Measurements from ENCODE around the gene STAG1. TPM values are rescaled to one million over a fixed set of nuclear protein-coding genes. Genes with fewer than 3 reads are reported as not detected.

The STAG1 gene
- total RNA-seq, 2 experiments from 2014 or later, result 41.2 to 44.8 TPM

- no peak overlapping the region for H3K27ac Mint-ChIP-seq
- H3K4me1 Mint-ChIP-seq, result no peaks in the 10 kb centered on the region
Observed at GRCh38 chr3:136473716-136474326, 278.4 kb downstream of the STAG1 start.

DNA sequence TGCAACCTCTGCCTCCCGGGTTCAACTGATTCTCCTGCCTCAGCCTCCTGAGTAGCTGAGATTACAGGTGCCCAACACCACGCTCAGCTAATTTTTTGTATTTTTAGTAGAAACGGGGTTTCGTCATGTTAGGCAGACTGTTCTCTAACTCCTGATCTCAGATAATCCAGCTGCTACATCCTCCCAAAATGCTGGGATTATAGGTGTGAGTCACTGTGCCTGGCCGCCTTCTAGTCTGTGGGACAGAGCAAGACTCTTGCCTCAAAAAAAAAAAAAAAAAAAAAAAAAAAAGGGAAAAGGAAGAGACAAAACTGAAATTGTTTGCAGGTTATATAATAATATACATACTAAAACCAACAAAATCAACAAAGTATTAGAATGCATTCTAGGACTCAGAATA, 286.9 kb downstream of the STAG1 start:
- H3K27ac Mint-ChIP-seq, result no peak overlapping the region
- H3K9me3 Mint-ChIP-seq (ENCODE audit: low read depth), result peaks cover 3% of the 10 kb centered on the region
- no peaks in the 10 kb centered on the region for H3K4me1 Mint-ChIP-seq
- DNase-seq (no peak), ATAC-seq (no peak)
- H3K27me3 Mint-ChIP-seq, result no peaks in the 10 kb centered on the region
- no peak overlapping the region for H3K4me3 Mint-ChIP-seq
- peaks cover 49% of the 10 kb centered on the region for H3K36me3 Mint-ChIP-seq
- CTCF ChIA-PET, result interaction anchor here (0.9 kb wide), 1 partner anchor 9 kb away, joined by 4 read pairs; no protein-coding TSS in a partner anchor

More at GRCh38 chr3:136473716-136474326, 278.4 kb downstream of the STAG1 start:
- Mint-ChIP-seq H3K4me3 (no peak overlapping the region), H3K9me3 (ENCODE audit: low read depth) (no peaks in the 10 kb centered on the region), H3K36me3 (peaks cover 44% of the 10 kb centered on the region), H3K27me3 (no peaks in the 10 kb centered on the region)
- DNase-seq (no peak), ATAC-seq (no peak)
- CTCF ChIA-PET, result interaction anchor here (0.7 kb wide), 1 partner anchor 45 kb away, joined by 3 read pairs; no protein-coding TSS in a partner anchor

- DNase-seq, result no peak
- ATAC-seq, result no peak
- no peak overlapping the region for H3K4me3 Mint-ChIP-seq
- CTCF ChIA-PET, result no interaction called here
- H3K4me1 Mint-ChIP-seq, result no peaks in the 10 kb centered on the region
- no peaks in the 10 kb centered on the region for H3K27me3 Mint-ChIP-seq
- H3K27ac Mint-ChIP-seq, result no peak overlapping the region
- peaks cover 49% of the 10 kb centered on the region for H3K36me3 Mint-ChIP-seq
- peaks cover 3% of the 10 kb centered on the region for H3K9me3 Mint-ChIP-seq (ENCODE audit: low read depth)
Observed at GRCh38 chr3:136464502-136464901, 287.7 kb downstream of the STAG1 start.

GRCh38 chr3:136463170-136463569, 289.0 kb downstream of the STAG1 start:
- Mint-ChIP-seq H3K4me1 (no peaks in the 10 kb centered on the region), H3K9me3 (ENCODE audit: low read depth) (peaks cover 3% of the 10 kb centered on the region), H3K27me3 (no peaks in the 10 kb centered on the region), H3K27ac (no peak overlapping the region), H3K4me3 (no peak overlapping the region), H3K36me3 (peaks cover 57% of the 10 kb centered on the region)
- CTCF ChIA-PET, result no interaction called here
- no peak for DNase-seq
- ATAC-seq, result no peak

DNA sequence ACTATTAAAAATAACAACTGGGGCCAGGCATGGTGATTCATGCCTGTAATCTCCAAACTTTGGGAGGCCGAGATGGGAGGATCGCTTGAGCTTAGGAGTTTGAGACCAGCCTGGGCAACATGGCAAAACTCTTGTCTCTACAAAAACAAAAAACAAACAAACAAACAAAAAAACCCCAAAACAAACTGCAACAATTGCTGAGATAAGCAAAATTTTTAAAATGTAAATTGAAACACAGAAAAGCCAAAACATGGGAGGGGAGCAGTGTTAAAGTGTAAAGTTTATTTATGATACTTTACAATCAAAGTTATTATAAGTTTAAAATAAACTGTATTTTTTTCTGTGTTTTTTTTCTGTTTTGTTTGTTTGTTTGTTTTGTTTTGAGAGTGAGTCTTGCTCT, 294.4 kb downstream of the STAG1 start:
- H3K4me3 Mint-ChIP-seq, result no peak overlapping the region
- no peaks in the 10 kb centered on the region for H3K4me1 Mint-ChIP-seq
- DNase-seq, result no peak
- peaks cover 19% of the 10 kb centered on the region for H3K9me3 Mint-ChIP-seq (ENCODE audit: low read depth)
- peaks cover 67% of the 10 kb centered on the region for H3K36me3 Mint-ChIP-seq
- no peak overlapping the region for H3K27ac Mint-ChIP-seq
- CTCF ChIA-PET, result no interaction called here
- ATAC-seq, result no peak
- no peaks in the 10 kb centered on the region for H3K27me3 Mint-ChIP-seq

DNA sequence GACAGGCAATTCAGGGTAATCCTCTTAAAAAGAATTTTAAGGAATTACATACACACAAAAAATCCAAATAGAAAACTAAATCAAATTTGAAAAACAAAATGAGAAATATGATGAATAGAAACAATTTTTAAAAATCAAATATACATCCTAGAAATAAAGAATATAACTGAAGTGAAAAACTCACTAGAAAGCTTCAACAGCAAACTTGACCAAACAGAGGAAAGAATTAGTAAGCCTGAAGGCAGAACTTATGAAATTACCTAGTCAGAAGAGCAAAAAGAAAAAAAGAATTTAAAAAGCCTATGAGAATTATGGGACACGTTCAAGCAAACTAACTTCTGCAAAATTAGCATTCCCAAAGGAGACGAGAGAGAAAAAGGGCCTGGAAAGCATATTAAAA, 296.0 kb downstream of the STAG1 start:
- DNase-seq, result no peak
- peaks cover 58% of the 10 kb centered on the region for H3K36me3 Mint-ChIP-seq
- no peaks in the 10 kb centered on the region for H3K27me3 Mint-ChIP-seq
- no peak overlapping the region for H3K4me3 Mint-ChIP-seq
- no peaks in the 10 kb centered on the region for H3K4me1 Mint-ChIP-seq
- H3K9me3 Mint-ChIP-seq (ENCODE audit: low read depth), result peaks cover 19% of the 10 kb centered on the region
- no peak overlapping the region for H3K27ac Mint-ChIP-seq
- CTCF ChIA-PET, result no interaction called here
- no peak for ATAC-seq

GRCh38 chr3:136444581-136444980, 307.6 kb downstream of the STAG1 start:
- no peaks in the 10 kb centered on the region for H3K27me3 Mint-ChIP-seq
- no peaks in the 10 kb centered on the region for H3K9me3 Mint-ChIP-seq (ENCODE audit: low read depth)
- H3K4me1 Mint-ChIP-seq, result no peaks in the 10 kb centered on the region
- CTCF ChIA-PET, result interaction anchor here (1.1 kb wide), 1 partner anchor 9 kb away, joined by 3 read pairs; no protein-coding TSS in a partner anchor
- H3K4me3 Mint-ChIP-seq, result no peak overlapping the region
- H3K36me3 Mint-ChIP-seq, result peaks cover 25% of the 10 kb centered on the region
- DNase-seq, result no peak
- H3K27ac Mint-ChIP-seq, result no peak overlapping the region
- no peak for ATAC-seq

DNA sequence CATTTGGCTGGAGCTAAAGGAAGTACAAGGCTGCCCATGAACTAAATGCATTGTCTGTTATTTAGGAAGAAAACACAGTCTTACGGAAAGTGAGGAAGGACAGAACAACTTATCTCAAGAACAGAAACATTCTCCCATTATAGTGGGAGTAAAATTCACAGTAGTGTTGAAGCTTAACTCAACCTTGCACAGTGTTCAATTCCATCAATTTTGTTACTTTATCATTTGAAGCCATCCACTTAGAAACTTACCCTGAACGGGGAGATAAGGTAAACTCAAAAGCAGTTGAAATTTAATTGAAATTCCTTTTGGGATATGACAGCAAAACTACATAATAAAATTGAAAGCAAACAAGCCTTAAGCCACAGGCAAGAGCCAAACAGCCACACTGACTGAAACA, 315.1 kb downstream of the STAG1 start:
- Mint-ChIP-seq H3K27me3 (no peaks in the 10 kb centered on the region), H3K27ac (no peak overlapping the region), H3K4me1 (no peaks in the 10 kb centered on the region), H3K9me3 (ENCODE audit: low read depth) (no peaks in the 10 kb centered on the region), H3K4me3 (no peak overlapping the region), H3K36me3 (peaks cover 15% of the 10 kb centered on the region)
- ATAC-seq (no peak), DNase-seq (no peak)
- CTCF ChIA-PET, result interaction anchor here (1.5 kb wide), 1 partner anchor 315 kb away, joined by 7 read pairs; the partner anchor contains the start of gene STAG1

DNA sequence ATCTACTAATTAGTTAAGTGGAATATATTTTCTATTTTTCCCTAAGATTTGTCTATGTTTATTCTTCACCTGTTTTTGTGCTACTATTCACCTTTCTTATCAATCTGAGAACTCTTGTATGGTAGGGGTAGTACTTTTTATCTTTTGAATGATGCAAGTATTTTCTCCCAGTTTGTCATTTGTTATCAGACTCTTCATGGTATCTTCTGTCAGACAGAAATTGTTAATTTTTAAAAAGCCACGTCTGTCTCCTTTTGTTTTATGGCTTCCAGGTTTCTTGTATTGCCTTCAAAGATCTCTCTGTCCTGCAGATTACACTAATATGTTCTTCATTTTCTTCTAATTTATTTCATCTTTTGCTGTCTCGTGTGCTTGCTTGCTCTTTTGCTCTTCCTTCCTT, 317.7 kb downstream of the STAG1 start:
- H3K36me3 Mint-ChIP-seq, result peaks cover 14% of the 10 kb centered on the region
- CTCF ChIA-PET, result no interaction called here
- H3K27me3 Mint-ChIP-seq, result no peaks in the 10 kb centered on the region
- ATAC-seq (no peak), DNase-seq (no peak)
- no peak overlapping the region for H3K27ac Mint-ChIP-seq
- H3K4me3 Mint-ChIP-seq, result no peak overlapping the region
- no peaks in the 10 kb centered on the region for H3K9me3 Mint-ChIP-seq (ENCODE audit: low read depth)
- H3K4me1 Mint-ChIP-seq, result no peaks in the 10 kb centered on the region

- Mint-ChIP-seq H3K27ac (no peak overlapping the region), H3K36me3 (peaks cover 19% of the 10 kb centered on the region), H3K4me3 (no peak overlapping the region), H3K9me3 (ENCODE audit: low read depth) (peaks cover 3% of the 10 kb centered on the region), H3K4me1 (no peaks in the 10 kb centered on the region), H3K27me3 (no peaks in the 10 kb centered on the region)
- no peak for DNase-seq
- CTCF ChIA-PET, result no interaction called here
- no peak for ATAC-seq
Observed at GRCh38 chr3:136432685-136433084, 319.5 kb downstream of the STAG1 start.

- H3K4me3 Mint-ChIP-seq, result no peak overlapping the region
- no peaks in the 10 kb centered on the region for H3K27me3 Mint-ChIP-seq
- peaks cover 24% of the 10 kb centered on the region for H3K36me3 Mint-ChIP-seq
- DNase-seq, result no peak
- H3K27ac Mint-ChIP-seq, result no peak overlapping the region
- ATAC-seq, result no peak
- peaks cover 3% of the 10 kb centered on the region for H3K9me3 Mint-ChIP-seq (ENCODE audit: low read depth)
- H3K4me1 Mint-ChIP-seq, result no peaks in the 10 kb centered on the region
- CTCF ChIA-PET, result interaction anchor here (0.6 to 1.0 kb wide), 2 partner anchors 45 to 324 kb away, joined by 3 read pairs; partner anchors contain the start of gene STAG1
Observed at GRCh38 chr3:136428167-136428566, 324.0 kb downstream of the STAG1 start.

DNA sequence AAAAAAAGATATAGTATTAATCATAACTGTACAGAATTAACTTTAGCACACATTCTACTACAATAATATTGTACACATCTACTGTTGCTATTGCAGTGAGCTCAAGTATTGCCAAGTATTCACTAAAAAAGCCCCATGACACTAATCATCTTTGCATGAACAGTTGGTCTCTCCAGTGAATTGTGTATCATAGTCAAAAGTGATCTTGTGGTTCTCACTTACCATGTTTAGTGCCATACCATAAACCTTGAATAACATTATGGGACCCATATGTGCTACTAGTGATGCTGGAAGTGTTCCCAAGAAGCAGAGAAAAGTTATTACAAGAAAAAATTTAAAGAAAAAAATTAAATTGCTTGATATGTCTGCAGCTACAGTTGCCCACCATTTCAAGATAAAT, 324.9 kb downstream of the STAG1 start:
- H3K27me3 Mint-ChIP-seq, result no peaks in the 10 kb centered on the region
- no peak overlapping the region for H3K4me3 Mint-ChIP-seq
- CTCF ChIA-PET, result interaction anchor here (1.0 kb wide), 1 partner anchor 325 kb away, joined by 3 read pairs; the partner anchor contains the start of gene STAG1
- ATAC-seq (no peak), DNase-seq (no peak)
- peaks cover 23% of the 10 kb centered on the region for H3K36me3 Mint-ChIP-seq
- no peak overlapping the region for H3K27ac Mint-ChIP-seq
- H3K9me3 Mint-ChIP-seq (ENCODE audit: low read depth), result peaks cover 3% of the 10 kb centered on the region
- H3K4me1 Mint-ChIP-seq, result no peaks in the 10 kb centered on the region

DNA sequence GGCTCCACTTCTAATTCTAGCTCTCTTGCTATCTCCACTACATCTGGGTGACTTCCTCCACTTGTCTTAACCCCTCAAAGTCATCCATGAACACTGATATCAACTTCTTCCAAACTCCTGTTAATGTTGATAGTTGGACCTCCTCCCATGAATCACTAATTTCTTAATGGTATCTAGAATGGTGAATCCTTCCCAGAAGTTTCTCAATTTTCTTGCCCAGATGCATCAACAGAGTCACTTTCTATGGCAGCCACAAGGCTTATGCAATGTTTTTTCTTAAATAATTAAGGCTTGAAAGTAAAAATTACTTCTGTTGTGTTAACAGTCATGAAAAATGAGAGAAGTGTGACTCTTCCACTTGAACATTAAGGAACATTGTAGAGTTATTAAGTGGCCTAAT, 337.7 kb downstream of the STAG1 start:
- CTCF ChIA-PET, result no interaction called here
- Mint-ChIP-seq H3K4me3 (no peak overlapping the region), H3K9me3 (ENCODE audit: low read depth) (no peaks in the 10 kb centered on the region), H3K36me3 (peaks cover 16% of the 10 kb centered on the region), H3K27me3 (no peaks in the 10 kb centered on the region), H3K4me1 (no peaks in the 10 kb centered on the region), H3K27ac (no peak overlapping the region)
- DNase-seq (no peak), ATAC-seq (no peak)

DNA sequence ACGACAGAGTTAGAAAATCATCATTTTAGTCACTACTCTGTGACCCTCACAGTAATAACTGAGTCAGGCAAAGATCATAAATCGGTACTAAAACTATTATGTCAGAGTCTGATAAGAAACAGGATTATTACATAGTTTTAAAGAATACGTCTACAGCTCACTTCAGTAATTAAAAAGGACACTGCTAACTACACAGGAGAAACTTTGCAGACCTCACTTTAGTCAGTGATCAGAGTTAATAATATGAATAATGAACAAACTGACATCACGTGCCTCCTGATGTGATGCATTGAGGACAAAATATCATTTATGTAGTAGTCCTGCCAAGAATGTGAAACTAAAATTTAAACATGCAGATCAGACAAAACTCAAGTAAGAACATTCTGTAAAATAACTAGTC, 339.9 kb downstream of the STAG1 start:
- Mint-ChIP-seq H3K27me3 (no peaks in the 10 kb centered on the region), H3K27ac (no peak overlapping the region), H3K9me3 (ENCODE audit: low read depth) (no peaks in the 10 kb centered on the region), H3K4me1 (no peaks in the 10 kb centered on the region), H3K36me3 (peaks cover 14% of the 10 kb centered on the region), H3K4me3 (no peak overlapping the region)
- CTCF ChIA-PET, result interaction anchor here (1.3 kb wide), 1 partner anchor 21 kb away, joined by 4 read pairs; no protein-coding TSS in a partner anchor
- ATAC-seq (no peak), DNase-seq (no peak)
